Esophagus muscularis mucosa (tissue), 4 donors: ENCODE data around the gene CLCA1. TPM values are rescaled to one million over a fixed set of nuclear protein-coding genes. Genes with fewer than 3 reads are reported as not detected.

Experiments
- DNase-seq: peaks from one replicate; pipeline ENCODE4 v3.0.0-alpha.2; 2017; ENCODE audit errors: extremely low spot score
- H3K27ac ChIP-seq, 4 donors: fragments of 200-600 bp; sonication (generic); replicated peaks in 1 of 4; 1 replicate in 3 of 4; 2 replicates in 1 of 4; pipeline ENCODE4 v1.5.1; 2016 to 2019; ENCODE audit warnings: mild to moderate bottlenecking in 1 of 4
- H3K27me3 ChIP-seq, 4 donors: fragments of 200-600 bp; sonication (generic); one replicate each; pipeline versions ENCODE4 v1.5.1 to v1.6.0; 2016 to 2019
- H3K36me3 ChIP-seq, 4 donors: fragments of 200-600 bp; sonication (generic); one replicate each; pipeline ENCODE4 v1.5.1; 2016 to 2019
- H3K4me1 ChIP-seq, 4 donors: fragments of 200-600 bp; sonication (generic); one replicate each; pipeline ENCODE4 v1.5.1; 2016 to 2019
- H3K4me3 ChIP-seq, 4 donors: fragments of 200-600 bp; sonication (generic); 1 replicate in 2 of 4; 2 replicates in 2 of 4; pipeline ENCODE4 v1.5.1; 2016 to 2019; ENCODE audit warnings: mild to moderate bottlenecking in 4 of 4, moderate library complexity in 1 of 4
- H3K9me3 ChIP-seq, 4 donors: fragments of 200-600 bp; sonication (generic); 1 replicate in 3 of 4; 2 replicates in 1 of 4; pipeline ENCODE4 v1.5.1; 2016 to 2019
- EP300 ChIP-seq: sonication (generic); formaldehyde crosslinking; IDR thresholded peaks from one replicate; pipeline ENCODE4 v1.6.1; 2017; ENCODE audit warnings: antibody characterized with exemption
- POLR2A ChIP-seq: fragments of 450-650 bp; IDR thresholded peaks from one replicate; pipeline ENCODE4 v1.6.1; 2017; ENCODE audit warnings: antibody characterized with exemption, moderate library complexity, mild to moderate bottlenecking, low read depth
- POLR2AphosphoS5 ChIP-seq, 2 donors: sonication (generic); formaldehyde crosslinking; IDR thresholded peaks; one replicate each; pipeline ENCODE4 v1.6.1; 2017; ENCODE audit warnings: antibody characterized with exemption in 2 of 2
- WGBS: methylation state at CpG from one replicate; pipeline ENCODE4 v1.1.5; 2018; 5-methylcytosine and 5-hydroxymethylcytosine counted together
- intact Hi-C: fragments of 100-400 bp; cut with DNase I; formaldehyde crosslinking; loops from one replicate; pipeline ENCODE4 v1.15.1; 2023
- total RNA-seq, 4 donors: library from RNA; depleted of rRNA; stranded (reverse); fragments of >200 nt; gene quantifications; one replicate each; pipeline versions ENCODE4 v1.1.0 to v1.2.1, GENCODE V29; 2016
- TF ChIP-seq, protein P1 (sequence below), 3 experiments: fragments of 200-600 bp in 2 of 3; fragments of 450-650 bp in 1 of 3; sonication (generic) in 2 of 3; IDR thresholded peaks; one replicate each; pipeline ENCODE4 v1.5.1; 2017 to 2019; ENCODE audit warnings: antibody characterized with exemption in 3 of 3, mild to moderate bottlenecking in 2 of 3, moderate library complexity in 1 of 3

CLCA1 gene, protein sequence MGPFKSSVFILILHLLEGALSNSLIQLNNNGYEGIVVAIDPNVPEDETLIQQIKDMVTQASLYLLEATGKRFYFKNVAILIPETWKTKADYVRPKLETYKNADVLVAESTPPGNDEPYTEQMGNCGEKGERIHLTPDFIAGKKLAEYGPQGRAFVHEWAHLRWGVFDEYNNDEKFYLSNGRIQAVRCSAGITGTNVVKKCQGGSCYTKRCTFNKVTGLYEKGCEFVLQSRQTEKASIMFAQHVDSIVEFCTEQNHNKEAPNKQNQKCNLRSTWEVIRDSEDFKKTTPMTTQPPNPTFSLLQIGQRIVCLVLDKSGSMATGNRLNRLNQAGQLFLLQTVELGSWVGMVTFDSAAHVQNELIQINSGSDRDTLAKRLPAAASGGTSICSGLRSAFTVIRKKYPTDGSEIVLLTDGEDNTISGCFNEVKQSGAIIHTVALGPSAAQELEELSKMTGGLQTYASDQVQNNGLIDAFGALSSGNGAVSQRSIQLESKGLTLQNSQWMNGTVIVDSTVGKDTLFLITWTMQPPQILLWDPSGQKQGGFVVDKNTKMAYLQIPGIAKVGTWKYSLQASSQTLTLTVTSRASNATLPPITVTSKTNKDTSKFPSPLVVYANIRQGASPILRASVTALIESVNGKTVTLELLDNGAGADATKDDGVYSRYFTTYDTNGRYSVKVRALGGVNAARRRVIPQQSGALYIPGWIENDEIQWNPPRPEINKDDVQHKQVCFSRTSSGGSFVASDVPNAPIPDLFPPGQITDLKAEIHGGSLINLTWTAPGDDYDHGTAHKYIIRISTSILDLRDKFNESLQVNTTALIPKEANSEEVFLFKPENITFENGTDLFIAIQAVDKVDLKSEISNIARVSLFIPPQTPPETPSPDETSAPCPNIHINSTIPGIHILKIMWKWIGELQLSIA
- total RNA-seq, result under 1 TPM in 1 of 4 donors, not detected in 3; 0.11 TPM

DNA sequence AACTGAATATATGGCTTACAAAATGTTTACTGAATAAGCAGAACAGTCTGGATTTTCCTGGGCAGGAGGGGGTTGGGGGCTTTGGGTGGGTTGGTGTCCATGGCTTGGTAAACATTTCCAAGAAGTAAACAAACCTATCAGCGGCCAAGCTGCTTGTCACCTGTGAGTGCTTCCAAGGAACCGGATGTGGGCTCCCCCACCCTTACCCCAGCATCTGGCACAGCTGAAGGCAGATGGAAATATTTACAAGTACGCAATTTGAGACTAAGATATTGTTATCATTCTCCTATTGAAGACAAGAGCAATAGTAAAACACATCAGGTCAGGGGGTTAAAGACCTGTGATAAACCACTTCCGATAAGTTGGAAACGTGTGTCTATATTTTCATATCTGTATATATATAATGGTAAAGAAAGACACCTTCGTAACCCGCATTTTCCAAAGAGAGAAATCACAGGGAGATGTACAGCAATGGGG is at the start of gene CLCA1:
Gene CLCA1, plus strand, starts transcription at position 427 of the 477 bp plus-strand sequence. Its CDS starts 45 bp downstream, at position 472.
- H3K9me3 ChIP-seq, result no peaks in the 10 kb centered on the region
- no peak within 1 kb of the TSS for H3K4me3 ChIP-seq
- no peaks in the 10 kb centered on the region for H3K27me3 ChIP-seq
- no peak for DNase-seq
- intact Hi-C loops, result no loop called here
- 74% methylated on average over 7 of the region's 7 CpGs for WGBS
- H3K4me1 ChIP-seq, result no peaks in the 10 kb centered on the region
- no peak within 1 kb of the TSS for H3K27ac ChIP-seq
- no peaks in the 10 kb centered on the region for H3K36me3 ChIP-seq
- TF ChIP-seq EP300 (no peak), POLR2AphosphoS5 (IDR thresholded peaks at IDR 0.05) (no peak), POLR2A (no peak)
- TF ChIP-seq, protein P1, sequence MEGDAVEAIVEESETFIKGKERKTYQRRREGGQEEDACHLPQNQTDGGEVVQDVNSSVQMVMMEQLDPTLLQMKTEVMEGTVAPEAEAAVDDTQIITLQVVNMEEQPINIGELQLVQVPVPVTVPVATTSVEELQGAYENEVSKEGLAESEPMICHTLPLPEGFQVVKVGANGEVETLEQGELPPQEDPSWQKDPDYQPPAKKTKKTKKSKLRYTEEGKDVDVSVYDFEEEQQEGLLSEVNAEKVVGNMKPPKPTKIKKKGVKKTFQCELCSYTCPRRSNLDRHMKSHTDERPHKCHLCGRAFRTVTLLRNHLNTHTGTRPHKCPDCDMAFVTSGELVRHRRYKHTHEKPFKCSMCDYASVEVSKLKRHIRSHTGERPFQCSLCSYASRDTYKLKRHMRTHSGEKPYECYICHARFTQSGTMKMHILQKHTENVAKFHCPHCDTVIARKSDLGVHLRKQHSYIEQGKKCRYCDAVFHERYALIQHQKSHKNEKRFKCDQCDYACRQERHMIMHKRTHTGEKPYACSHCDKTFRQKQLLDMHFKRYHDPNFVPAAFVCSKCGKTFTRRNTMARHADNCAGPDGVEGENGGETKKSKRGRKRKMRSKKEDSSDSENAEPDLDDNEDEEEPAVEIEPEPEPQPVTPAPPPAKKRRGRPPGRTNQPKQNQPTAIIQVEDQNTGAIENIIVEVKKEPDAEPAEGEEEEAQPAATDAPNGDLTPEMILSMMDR (IDR thresholded peaks at IDR 0.05), result no peak

DNA sequence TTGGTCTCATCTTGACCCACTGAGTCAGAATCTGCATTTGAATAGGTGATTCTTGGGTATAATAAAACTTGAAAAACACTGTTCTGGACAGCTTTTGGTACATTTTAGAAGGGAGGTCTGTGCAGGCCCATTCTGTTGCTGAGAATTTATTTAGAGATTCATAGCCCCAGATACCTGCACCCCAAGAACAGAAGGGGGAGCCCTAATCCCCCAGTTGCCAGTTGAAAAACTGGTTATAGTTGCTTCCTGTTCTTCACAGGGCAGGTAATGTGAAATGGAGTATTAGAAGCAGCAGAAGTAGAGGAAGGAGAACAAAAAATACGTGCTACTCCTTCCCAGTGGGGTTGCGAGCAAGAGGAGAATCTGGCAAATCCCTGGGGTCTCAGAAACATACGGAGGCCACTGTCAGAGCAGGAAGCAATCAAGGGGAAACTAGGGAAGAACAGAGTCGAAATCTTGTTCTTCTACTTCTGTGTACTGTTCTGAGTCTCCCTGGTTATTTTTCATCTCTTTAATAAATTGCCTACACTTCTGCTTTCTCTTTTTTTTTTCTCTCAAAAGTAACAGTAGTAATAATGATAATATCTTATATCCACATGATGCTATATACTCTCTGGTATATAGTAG is 49.3 kb upstream of the CLCA1 start:
- DNase-seq, result no peak

DNA sequence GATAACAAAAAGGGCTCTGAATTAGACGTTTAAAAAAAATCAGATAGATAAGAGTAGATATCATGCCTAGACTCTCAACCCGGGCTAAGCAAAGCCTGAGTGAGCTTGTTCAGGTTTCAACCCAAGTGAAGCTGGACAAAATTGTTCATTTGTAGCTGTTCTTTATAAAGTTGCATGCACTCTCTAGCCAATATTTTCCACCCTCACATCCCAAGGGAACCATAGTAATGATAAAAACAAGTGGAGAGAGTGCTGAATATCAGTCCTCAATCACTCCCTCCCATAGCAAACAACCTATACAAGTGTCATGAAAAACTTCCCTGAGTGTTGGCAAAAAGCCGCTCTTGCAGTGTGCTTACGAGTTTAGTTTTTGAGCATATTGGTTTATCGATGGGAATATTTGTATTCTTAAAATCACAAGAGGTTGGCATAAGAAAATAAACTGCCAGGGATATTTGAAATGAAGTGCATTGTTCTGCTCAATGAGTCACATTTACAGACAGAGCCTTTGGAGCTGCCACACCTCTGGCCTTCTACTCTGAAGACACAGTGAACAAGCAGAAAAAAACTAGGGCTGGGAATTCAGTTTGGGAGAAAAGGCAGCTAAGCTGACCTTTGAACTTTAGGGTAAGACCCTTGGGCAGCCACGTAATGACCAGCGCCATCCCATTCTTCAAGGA is 47.0 kb upstream of the CLCA1 start:
- H3K9me3 ChIP-seq, result no peaks in the 10 kb centered on the region
- TF ChIP-seq POLR2AphosphoS5 (IDR thresholded peaks at IDR 0.05) (no peak), POLR2A (no peak), EP300 (no peak)
- TF ChIP-seq, protein P1 (IDR thresholded peaks at IDR 0.05), result no peak
- WGBS, result 79% methylated on average over 7 of the region's 7 CpGs

More for the DNA sequence above, 49.3 kb upstream of the CLCA1 start:
- Histone ChIP-seq H3K27me3 (no peaks in the 10 kb centered on the region), H3K27ac (no peak overlapping the region), H3K4me1 (no peaks in the 10 kb centered on the region), H3K9me3 (no peaks in the 10 kb centered on the region), H3K4me3 (no peak overlapping the region), H3K36me3 (no peaks in the 10 kb centered on the region)
- 48% methylated on average over 4 of the region's 4 CpGs for WGBS
- intact Hi-C loops, result no loop called here
- TF ChIP-seq, protein P1 (IDR thresholded peaks at IDR 0.05), result peak in 1 of 3 experiments; percentile 42
- no peak for TF ChIP-seq POLR2AphosphoS5 (IDR thresholded peaks at IDR 0.05)

DNA sequence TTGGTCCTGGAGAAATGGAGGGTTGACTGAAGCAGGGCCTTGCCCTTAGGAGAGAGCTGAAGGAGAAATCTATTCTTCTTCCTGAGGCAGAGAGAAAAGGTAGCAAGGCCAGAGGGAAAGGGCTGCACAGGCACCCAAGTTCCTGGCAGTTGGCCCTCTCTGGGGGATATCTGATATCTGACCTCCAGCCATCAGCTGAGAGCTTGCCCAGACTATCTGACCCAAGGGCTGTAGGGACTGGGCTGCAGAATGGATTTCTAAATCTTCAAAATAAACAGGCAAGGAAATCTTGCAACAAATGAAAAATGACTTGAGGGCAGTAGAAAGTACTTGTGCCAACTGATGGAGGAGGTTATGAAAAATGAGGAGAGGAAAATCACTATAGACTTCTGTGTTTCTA is 45.3 kb upstream of the CLCA1 start:
- H3K9me3 ChIP-seq, result no peaks in the 10 kb centered on the region
- H3K27ac ChIP-seq, result no peak overlapping the region
- intact Hi-C loops, result no loop called here
- no peaks in the 10 kb centered on the region for H3K4me1 ChIP-seq
- H3K4me3 ChIP-seq, result no peak overlapping the region
- TF ChIP-seq POLR2AphosphoS5 (IDR thresholded peaks at IDR 0.05) (no peak), POLR2A (no peak), EP300 (no peak)
- TF ChIP-seq, protein P1 (IDR thresholded peaks at IDR 0.05), result no peak
- DNase-seq, result no peak
- no peaks in the 10 kb centered on the region for H3K36me3 ChIP-seq
- no peaks in the 10 kb centered on the region for H3K27me3 ChIP-seq

More for the DNA sequence above, 47.0 kb upstream of the CLCA1 start:
- no peak for DNase-seq
- Histone ChIP-seq H3K4me3 (no peak overlapping the region), H3K4me1 (no peaks in the 10 kb centered on the region), H3K27ac (no peak overlapping the region), H3K27me3 (no peaks in the 10 kb centered on the region), H3K36me3 (no peaks in the 10 kb centered on the region)
- intact Hi-C loops, result no loop called here
